GM21526 (cell line): ENCODE measurements around the gene ADRB1.

Experiments
- ATAC-seq: cut with Tn5 transposase; IDR thresholded peaks from one replicate; pipeline ENCODE4 v1.9.1; 2021; ENCODE audit warnings: moderate library complexity; ENCODE audit not compliant: unreplicated experiment, low FRiP score

The ADRB1 gene

DNA sequence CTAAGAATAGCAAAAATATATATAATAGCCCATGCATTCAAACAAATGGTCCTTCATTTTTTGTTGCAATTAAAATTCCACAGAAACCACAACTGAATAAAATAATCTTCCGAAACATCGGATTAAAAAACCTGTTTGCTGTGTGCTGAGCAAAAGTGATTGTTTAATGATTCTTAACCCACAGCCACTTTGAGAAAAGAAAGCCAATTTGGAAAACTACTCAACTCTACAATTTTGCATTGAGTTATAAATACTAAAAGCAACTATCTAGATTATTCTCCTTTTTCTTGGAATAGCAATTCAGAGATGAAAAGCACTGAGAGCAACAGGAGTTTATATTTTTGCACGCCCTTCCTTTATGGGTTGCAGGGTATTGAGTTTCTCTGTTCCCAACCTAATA is 8.0 kb downstream of the ADRB1 start:
- ATAC-seq: no peak

GRCh38 chr10:114052255-114052654 is 8.6 kb downstream of the ADRB1 start:
- no peak for ATAC-seq

DNA sequence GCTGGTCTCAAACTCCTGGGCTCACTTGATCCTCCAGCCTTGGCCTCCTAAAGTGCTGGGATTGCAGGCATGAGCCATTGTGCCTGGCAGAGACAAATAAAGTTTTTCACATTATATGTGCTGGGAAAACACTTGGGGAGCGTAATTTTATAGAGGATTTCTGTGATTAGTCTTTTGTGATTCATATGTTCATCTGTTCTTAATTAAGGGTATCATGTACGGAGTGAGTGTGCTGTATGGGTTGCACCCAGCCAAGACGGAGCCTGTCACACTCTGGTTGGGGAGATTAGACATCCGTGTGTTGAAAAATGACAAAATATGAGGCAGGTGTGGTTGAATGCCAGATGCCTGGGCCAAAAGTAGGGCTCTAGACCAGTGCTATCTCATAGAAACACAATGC is 10.3 kb downstream of the ADRB1 start:
- no peak for ATAC-seq

DNA sequence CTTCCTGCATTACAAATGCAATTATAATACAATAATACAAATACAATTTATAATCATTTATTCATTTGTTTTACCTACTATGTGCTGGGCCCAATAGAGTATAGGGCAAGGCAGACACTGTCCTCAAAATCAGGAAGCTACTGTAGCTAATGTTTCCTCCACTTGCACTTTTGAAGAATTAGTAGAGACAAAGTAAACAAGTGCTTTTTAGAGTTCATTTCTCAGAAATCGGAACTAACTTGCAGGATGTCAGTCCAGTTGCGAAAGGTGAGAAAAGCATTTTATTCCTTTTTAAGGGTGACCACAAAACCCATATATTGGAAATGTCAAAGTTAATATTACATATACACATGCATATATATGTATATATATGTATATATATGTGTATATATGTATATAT is 14.2 kb downstream of the ADRB1 start:
- ATAC-seq: no peak

GRCh38 chr10:114058297-114058696 is 14.6 kb downstream of the ADRB1 start:
- no peak for ATAC-seq

DNA sequence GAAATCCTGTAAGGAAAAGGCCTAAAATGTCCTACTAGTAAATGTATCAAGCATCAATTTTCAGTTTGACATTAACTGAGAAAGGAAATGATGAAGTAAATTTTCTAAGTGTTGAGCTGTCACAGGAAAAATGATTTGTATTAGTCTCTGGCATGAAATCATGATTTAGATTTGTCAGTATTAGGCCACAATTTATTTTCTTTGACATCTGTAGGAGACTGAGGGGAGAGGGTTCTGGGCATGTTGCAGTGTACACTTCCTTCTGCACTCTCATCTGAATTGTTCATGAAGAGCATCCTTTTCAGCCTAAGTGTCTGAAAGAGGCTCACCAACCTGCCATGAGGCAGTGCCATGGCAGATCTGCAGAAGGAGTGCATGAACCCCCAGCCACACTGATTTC is 15.9 kb downstream of the ADRB1 start:
- ATAC-seq: no peak

- ATAC-seq: no peak
Measured at GRCh38 chr10:114060456-114060855, 16.8 kb downstream of the ADRB1 start.

GRCh38 chr10:114061148-114061547 is 17.5 kb downstream of the ADRB1 start:
- ATAC-seq: no peak

- no peak for ATAC-seq
Measured at GRCh38 chr10:114061789-114062188, 18.1 kb downstream of the ADRB1 start.

- no peak for ATAC-seq
Measured at GRCh38 chr10:114064151-114065048, 20.7 kb downstream of the ADRB1 start.

- ATAC-seq: no peak
Measured at GRCh38 chr10:114065049-114065435, 21.4 kb downstream of the ADRB1 start.

DNA sequence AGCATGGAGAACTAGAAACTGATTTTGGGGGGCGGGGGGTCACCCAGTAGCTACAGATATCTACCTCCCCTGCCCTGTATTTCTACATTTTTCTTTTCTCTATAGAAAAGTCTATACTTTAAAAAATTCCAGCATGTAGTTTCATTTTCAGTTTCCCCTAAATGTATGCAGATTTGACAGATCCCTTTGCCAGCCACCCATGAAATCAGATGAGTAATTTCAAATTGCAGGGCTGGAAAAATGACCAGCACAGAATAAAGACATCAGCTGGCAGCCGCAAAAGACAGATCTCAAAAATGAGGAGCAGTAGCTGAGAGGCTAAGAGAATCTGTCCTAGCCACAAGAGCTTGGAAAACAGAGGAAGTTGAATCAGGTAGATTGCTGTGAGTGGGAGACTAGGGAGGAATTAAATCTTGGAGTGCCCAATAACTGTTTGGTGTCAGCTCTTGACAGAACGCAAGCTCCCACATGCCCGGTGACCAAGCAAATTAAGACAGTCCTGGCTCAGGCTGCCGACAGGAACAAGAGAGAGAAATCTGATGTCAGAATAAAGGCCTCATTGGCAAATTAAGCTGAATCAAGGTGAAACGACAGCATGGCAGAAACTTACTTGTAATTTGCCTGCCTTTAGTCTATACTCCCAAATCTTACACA is 24.5 kb downstream of the ADRB1 start:
- ATAC-seq: no peak

DNA sequence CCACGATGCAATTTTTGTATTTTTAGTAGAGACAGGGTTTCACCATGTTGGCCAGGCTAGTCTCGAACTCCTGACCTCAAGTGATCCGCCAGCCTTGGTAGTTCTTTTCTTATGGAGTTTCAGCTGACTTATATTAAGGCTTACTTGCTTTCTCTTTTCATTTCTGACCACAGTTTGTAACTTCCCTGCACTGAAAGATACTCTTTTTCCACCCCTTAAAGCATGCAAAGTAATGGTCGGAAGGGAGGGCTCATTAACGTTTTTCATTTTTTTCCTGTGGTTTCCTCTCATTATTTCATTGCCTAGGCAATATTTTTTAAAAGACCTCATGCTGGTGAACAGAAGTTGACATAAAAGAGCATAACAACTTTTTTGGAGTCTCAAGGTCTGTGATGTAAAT is 27.0 kb downstream of the ADRB1 start:
- ATAC-seq: no peak

DNA sequence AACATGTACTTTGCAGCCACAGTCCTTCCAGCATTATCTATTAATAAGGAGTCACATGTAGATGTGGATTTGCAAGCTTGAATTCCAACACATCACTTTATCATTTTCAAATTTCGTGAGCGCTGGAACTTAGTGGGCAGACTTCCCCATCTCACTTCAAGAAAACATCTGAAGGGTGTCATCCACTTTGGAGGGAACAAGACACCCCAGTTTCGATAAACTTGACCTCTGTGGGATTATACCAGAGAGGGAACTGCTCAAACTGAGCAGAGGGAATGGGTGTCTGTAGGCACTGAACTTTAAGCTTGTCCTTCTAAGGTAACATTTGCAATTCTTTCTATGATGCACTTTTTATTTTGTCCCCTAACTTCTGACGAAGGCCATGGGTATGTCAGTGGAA is 27.5 kb downstream of the ADRB1 start:
- ATAC-seq: no peak

GRCh38 chr10:114073395-114074186 is 29.9 kb downstream of the ADRB1 start:
- ATAC-seq: no peak

- no peak for ATAC-seq
Measured at GRCh38 chr10:114075093-114075492, 31.4 kb downstream of the ADRB1 start.

DNA sequence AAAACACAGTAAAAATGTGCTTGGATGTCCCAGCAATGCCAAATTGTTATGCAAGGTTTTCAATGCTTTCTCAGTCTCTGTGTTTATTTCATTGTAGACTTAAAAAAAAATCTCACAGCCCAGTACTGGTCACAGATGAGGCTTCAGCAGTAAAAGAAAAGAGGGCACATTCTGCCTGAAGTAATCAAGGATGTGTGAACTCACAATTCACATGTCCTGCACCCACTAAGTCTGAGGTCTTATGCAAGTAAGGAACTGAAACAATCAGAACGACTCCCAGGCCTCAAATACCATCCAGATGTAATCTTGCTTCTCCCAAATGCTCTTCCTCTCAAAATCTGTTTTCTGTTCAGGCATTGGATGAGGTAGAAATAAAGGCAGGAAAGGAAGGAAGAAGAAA is 33.7 kb downstream of the ADRB1 start:
- ATAC-seq: no peak

DNA sequence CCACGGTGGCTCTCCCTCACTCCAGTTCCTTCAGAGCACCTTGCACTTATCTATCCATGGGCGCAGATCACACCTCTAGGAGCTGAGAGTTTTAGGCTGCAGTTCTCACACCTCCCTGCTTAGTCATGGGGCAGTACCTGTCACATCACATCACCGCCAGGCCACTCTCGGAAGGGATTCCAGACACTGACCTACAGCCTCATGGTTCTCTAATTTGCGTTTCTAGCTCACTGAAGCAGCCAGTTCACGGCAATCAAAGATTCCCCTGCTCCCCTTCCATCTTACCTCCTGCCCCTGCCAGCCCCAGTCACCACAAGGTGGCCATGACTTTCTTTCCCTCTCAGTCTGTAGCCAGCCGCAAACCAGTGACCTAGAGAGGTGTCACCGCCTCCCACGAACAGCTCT is 34.2 kb downstream of the ADRB1 start:
- no peak for ATAC-seq

DNA sequence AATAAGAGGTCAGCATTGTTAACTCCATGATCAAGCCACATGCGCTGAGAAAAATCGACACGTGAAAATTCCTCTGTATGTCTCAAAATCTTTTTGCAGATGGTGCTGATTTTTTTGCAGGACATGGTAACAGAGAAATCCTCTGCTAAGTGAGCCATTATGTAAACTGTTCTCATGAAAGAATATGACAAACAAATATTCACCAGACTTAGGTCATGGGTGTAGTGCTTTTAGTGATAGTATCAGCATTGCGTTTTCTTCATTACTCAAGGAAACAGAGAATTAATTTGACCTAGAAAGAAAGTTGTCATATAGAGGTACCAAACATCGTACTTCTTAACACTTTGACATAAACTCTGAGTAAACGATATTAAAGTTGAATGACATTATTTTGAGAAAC is 34.7 kb downstream of the ADRB1 start:
- ATAC-seq: no peak

- ATAC-seq: no peak
Measured at GRCh38 chr10:114079421-114079820, 35.8 kb downstream of the ADRB1 start.

GRCh38 chr10:114081911-114082583 is 38.4 kb downstream of the ADRB1 start:
- ATAC-seq: no peak
